Measurements from ENCODE around the gene BAG5. TPM values are rescaled to one million over a fixed set of nuclear protein-coding genes. Genes with fewer than 3 reads are reported as not detected.

The BAG5 gene
- total and polyA plus RNA-seq, 2 of the 4 experiments (the other 2 are of a cell fraction), result 6.7 to 22.2 TPM

GRCh38 chr14:103535081-103535890, 27.2 kb downstream of the BAG5 start:
- ATAC-seq (ENCODE audit: low read depth) (no peak), DNase-seq (no peak)
- H2AK9ac ChIP-seq (replicated peaks; ENCODE audit: low read depth, low read length, poor library complexity), result no peak overlapping the region
- CTCF ChIA-PET, result no interaction called here
- H3K36me3 ChIP-seq (ENCODE audit: control insufficient read depth, insufficient read depth, low read length), result peaks cover 12% of the 10 kb centered on the region; the same call in 1 of the 2 replicates
- H3K23ac ChIP-seq (ENCODE audit: low read depth, low read length), result no peak overlapping the region
- no peak overlapping the region for H2BK120ac ChIP-seq (ENCODE audit: low read depth, low read length)
- H3K79me1 ChIP-seq (ENCODE audit: low read depth in 1 of 2, low read length in 2 of 2), result peaks cover 0 to 23% of the 10 kb centered on the region in 2 experiments; a peak in 3 of 4 replicates
- H3K4me1 ChIP-seq (ENCODE audit: control insufficient read depth, insufficient read depth, low read length), result peaks cover 5% of the 10 kb centered on the region
- TF ChIP-seq MAFK (IDR thresholded peaks at IDR 0.05; ENCODE audit: low read depth, low read length), result no peak
- TF ChIP-seq RAD21 (IDR thresholded peaks at IDR 0.05; ENCODE audit: low read length), result no peak
- H3K4ac ChIP-seq (ENCODE audit: low read depth, low read length), result no peak overlapping the region
- WGBS, 2 experiments (ENCODE audit: extremely low coverage in 2 of 2, insufficient read length in 1 of 2), result 81% methylated on average over 8 of the region's 21 CpGs; no CpG with 5 or more reads in 1 of the 2 experiments
- POLR2A ChIA-PET (ENCODE audit: unreplicated experiment), result no interaction called here
- H3K9ac ChIP-seq (ENCODE audit: low read depth, low read length), result no peak overlapping the region
- H3K14ac ChIP-seq (replicated peaks; ENCODE audit: low read depth, low read length), result no peak overlapping the region
- no peak overlapping the region for H3K56ac ChIP-seq (ENCODE audit: extremely low read depth, insufficient read depth, low read length)
- no peaks in the 10 kb centered on the region for H3K27me3 ChIP-seq (ENCODE audit: control insufficient read depth, insufficient read depth, low read length)
- H4K5ac ChIP-seq (ENCODE audit: low read depth, low read length), result no peak overlapping the region
- no peak overlapping the region for H3K4me2 ChIP-seq (ENCODE audit: low read depth, low read length)
- no peak overlapping the region for H3K18ac ChIP-seq (ENCODE audit: low read depth, low read length)
- no TSS peak for BruUV-seq (replicated peaks)
- dilution Hi-C loops (cut with HindIII; ENCODE audit: low sequenced_read_pairs, unreplicated experiment) (no loop called here), intact Hi-C loops (cut with micrococcal nuclease) (no loop called here), in situ Hi-C loops (cut with MboI; ENCODE audit: low sequenced_read_pairs) (no loop called here)
- no peak overlapping the region for H2AFZ ChIP-seq (replicated peaks; ENCODE audit: low read length, poor library complexity)
- H3K9me3 ChIP-seq (ENCODE audit: control insufficient read depth, insufficient read depth, low read length), result no peaks in the 10 kb centered on the region
- no peak overlapping the region for H4K8ac ChIP-seq (ENCODE audit: low read depth in 2 of 2, low read length in 2 of 2)
- H2AK5ac ChIP-seq (ENCODE audit: low read depth, low read length), result no peak overlapping the region
- H2BK20ac ChIP-seq (ENCODE audit: low read depth, low read length), result no peak overlapping the region
- no peak overlapping the region for H4K91ac ChIP-seq (ENCODE audit: insufficient read depth, low read depth, low read length)
- no peak overlapping the region for H2BK5ac ChIP-seq (ENCODE audit: low read depth, low read length, poor library complexity, severe bottlenecking)
- peaks cover 19% of the 10 kb centered on the region for H4K20me1 ChIP-seq (ENCODE audit: insufficient read depth, low read length)
- H2BK15ac ChIP-seq (ENCODE audit: low read depth, low read length), result no peak overlapping the region
- H3K9me1 ChIP-seq (ENCODE audit: insufficient read depth, low read length), result peaks cover 3% of the 10 kb centered on the region; the same call in 1 of the 2 replicates
- H3K27ac ChIP-seq (ENCODE audit: insufficient read depth, low read length), result no peak overlapping the region
- H3K4me3 ChIP-seq (ENCODE audit: insufficient read depth, low read depth, low read length), result no peak overlapping the region
